SK-N-MC (cell line): ENCODE data around the gene TCHHL1.

ENCODE experiments used
- EZH2 ChIP-seq: fragments of 200-600 bp; sonication (generic); IDR thresholded peaks from one replicate; pipeline ENCODE4 v1.6.1; 2017; ENCODE audit warnings: antibody characterized with exemption
- FOXP2 ChIP-seq: optimal IDR thresholded peaks from 2 replicates; pipeline ENCODE3; 2011; ENCODE audit warnings: mild to moderate bottlenecking, moderate library complexity; ENCODE audit not compliant: insufficient read depth; ENCODE audit errors: extremely low read length, control extremely low read depth
- POLR2AphosphoS5 ChIP-seq: IDR thresholded peaks from 2 replicates; pipeline ENCODE4 v1.6.1; 2012; ENCODE audit warnings: mild to moderate bottlenecking, low read depth, low read length, borderline replicate concordance

DNA sequence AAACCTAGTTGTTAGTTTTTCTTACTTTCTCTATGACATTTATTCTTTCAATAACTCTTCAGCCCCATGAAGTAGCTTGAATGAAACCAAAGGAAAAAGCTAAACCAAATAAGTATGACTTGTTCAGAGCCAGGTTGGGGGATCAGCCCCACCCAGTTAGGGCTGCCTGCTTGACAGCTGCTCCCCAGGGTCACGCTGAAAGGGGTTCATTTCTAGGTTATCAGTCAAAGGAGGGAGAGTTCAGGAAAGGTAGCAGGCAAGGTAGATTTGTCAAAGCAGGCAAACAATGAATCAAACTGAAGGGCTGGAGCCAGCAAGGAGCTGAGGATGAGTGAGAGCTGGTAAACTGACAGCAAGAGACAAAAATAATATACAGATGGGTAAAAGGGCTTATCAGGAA, 49.0 kb downstream of the TCHHL1 start:
- TF ChIP-seq POLR2AphosphoS5 (no peak), EZH2 (no peak), FOXP2 (no peak)
